Measurements from ENCODE around the gene THAP5.

Gene THAP5

GRCh38 chr7:108569381-108570145 is at the start of gene THAP5, which contains the start of gene DNAJB9:
TSS of gene THAP5 (minus strand) at chr7:108569706. CDS start at chr7:108569569, 137 bp downstream.
TSS of gene DNAJB9 (plus strand) at chr7:108569874. CDS start at chr7:108571727, 1,853 bp downstream.
- in situ Hi-C loops (cut with HindIII; ENCODE audit: low pct_ligation_motif_present, low sequenced_read_pairs) = no loop called here
- H3K27me3 ChIP-seq (replicated peaks) = no peaks in the 10 kb centered on the region
- H3K4me3 ChIP-seq (ENCODE audit: low read depth, low read length) = peak within 1 kb of the TSS; percentile 98
- H3K27ac ChIP-seq = peak within 1 kb of the TSS; percentile 96
- peak; percentile 99 for DNase-seq
- H3K36me3 ChIP-seq (replicated peaks) = peaks cover 11% of the 10 kb centered on the region
- TF ChIP-seq CTCF (IDR thresholded peaks at IDR 0.05; ENCODE audit: low read depth, low read length, missing control alignments) = no peak

- TF ChIP-seq CTCF (IDR thresholded peaks at IDR 0.05; ENCODE audit: low read depth, low read length, missing control alignments) = no peak
- no peak for DNase-seq
- Histone ChIP-seq H3K4me3 (ENCODE audit: low read depth, low read length) (no peak overlapping the region), H3K27ac (no peak overlapping the region), H3K27me3 (replicated peaks) (no peaks in the 10 kb centered on the region), H3K36me3 (replicated peaks) (no peaks in the 10 kb centered on the region)
- in situ Hi-C loops (cut with HindIII; ENCODE audit: low pct_ligation_motif_present, low sequenced_read_pairs) = no loop called here
These were observed 48.5 kb upstream of the THAP5 start for GRCh38 chr7:108618056-108618455.

GRCh38 chr7:108614896-108615295 is 45.4 kb upstream of the THAP5 start:
- Histone ChIP-seq H3K4me3 (ENCODE audit: low read depth, low read length) (no peak overlapping the region), H3K27ac (no peak overlapping the region), H3K36me3 (replicated peaks) (no peaks in the 10 kb centered on the region), H3K27me3 (replicated peaks) (no peaks in the 10 kb centered on the region)
- no peak for DNase-seq
- no peak for TF ChIP-seq CTCF (IDR thresholded peaks at IDR 0.05; ENCODE audit: low read depth, low read length, missing control alignments)
- in situ Hi-C loops (cut with HindIII; ENCODE audit: low pct_ligation_motif_present, low sequenced_read_pairs) = no loop called here

- Histone ChIP-seq H3K27ac (no peak overlapping the region), H3K27me3 (replicated peaks) (no peaks in the 10 kb centered on the region), H3K4me3 (ENCODE audit: low read depth, low read length) (no peak overlapping the region), H3K36me3 (replicated peaks) (no peaks in the 10 kb centered on the region)
- no peak for TF ChIP-seq CTCF (IDR thresholded peaks at IDR 0.05; ENCODE audit: low read depth, low read length, missing control alignments)
- in situ Hi-C loops (cut with HindIII; ENCODE audit: low pct_ligation_motif_present, low sequenced_read_pairs) = no loop called here
- no peak for DNase-seq
These were observed 44.5 kb upstream of the THAP5 start for GRCh38 chr7:108613949-108614381.

- Histone ChIP-seq H3K4me3 (ENCODE audit: low read depth, low read length) (no peak overlapping the region), H3K27ac (no peak overlapping the region), H3K27me3 (replicated peaks) (no peaks in the 10 kb centered on the region), H3K36me3 (replicated peaks) (no peaks in the 10 kb centered on the region)
- TF ChIP-seq CTCF (IDR thresholded peaks at IDR 0.05; ENCODE audit: low read depth, low read length, missing control alignments) = peak; percentile 35
- DNase-seq = peak; percentile 5
- in situ Hi-C loops (cut with HindIII; ENCODE audit: low pct_ligation_motif_present, low sequenced_read_pairs) = no loop called here
These were observed 43.8 kb upstream of the THAP5 start for GRCh38 chr7:108613147-108613948.
